CD14-positive monocyte (primary cell): ENCODE measurements around the gene TANGO6. TPM values are rescaled to one million over a fixed set of nuclear protein-coding genes. Genes with fewer than 3 reads are reported as not detected.

Source experiments
- DNase-seq, 3 donors: peaks; one replicate each; pipeline ENCODE4 v3.0.0-alpha.2; 2011 to 2022
- H2AFZ ChIP-seq: 2 replicates; pipeline ENCODE4 v1.6.0; 2012; ENCODE audit warnings: mild to moderate bottlenecking, low read depth, low read length, inconsistent platforms; ENCODE audit not compliant: insufficient read depth, poor library complexity, severe bottlenecking
- H3K27ac ChIP-seq, 2 donors: 1 replicate in 1 of 2; 2 replicates in 1 of 2; pipeline ENCODE4 v1.5.1; 2012 to 2013; ENCODE audit warnings: low read length in 2 of 2, control low read depth in 1 of 2, inconsistent platforms in 1 of 2, low read depth in 1 of 2, mild to moderate bottlenecking in 1 of 2
- H3K27me3 ChIP-seq, 2 donors: one replicate each; pipeline versions ENCODE4 v1.6.0 to v1.6.1; 2011 to 2013; ENCODE audit warnings: low read length in 2 of 2; ENCODE audit not compliant: control insufficient read depth in 2 of 2, insufficient read depth in 2 of 2
- H3K36me3 ChIP-seq, 2 donors: replicated peaks in 1 of 2; 1 replicate in 1 of 2; 2 replicates in 1 of 2; pipeline versions ENCODE4 v1.5.1 to v1.6.1; 2012 to 2013; ENCODE audit warnings: low read length in 2 of 2, control low read depth in 1 of 2, inconsistent platforms in 1 of 2, mild to moderate bottlenecking in 1 of 2; ENCODE audit not compliant: insufficient read depth in 2 of 2, control insufficient read depth in 1 of 2
- H3K4me1 ChIP-seq, 2 donors: 1 replicate in 1 of 2; 2 replicates in 1 of 2; pipeline versions ENCODE4 v1.5.1 to v1.6.1; 2012 to 2013; ENCODE audit warnings: low read length in 2 of 2, control low read depth in 1 of 2, inconsistent platforms in 1 of 2, mild to moderate bottlenecking in 1 of 2, moderate library complexity in 1 of 2; ENCODE audit not compliant: insufficient read depth in 2 of 2, control insufficient read depth in 1 of 2
- H3K4me2 ChIP-seq: replicated peaks from 2 replicates; pipeline ENCODE3; 2012; ENCODE audit warnings: low read length, moderate library complexity, mild to moderate bottlenecking; ENCODE audit not compliant: poor library complexity, severe bottlenecking; ENCODE audit errors: extremely low read depth
- H3K4me3 ChIP-seq, 3 experiments: fragments of 200-600 bp in 1 of 3; sonication (generic) in 1 of 3; replicated peaks in 1 of 3; 1 replicate in 2 of 3; 2 replicates in 1 of 3; pipeline ENCODE4 v1.5.1; 2011 to 2013; ENCODE audit warnings: low read length in 3 of 3, mild to moderate bottlenecking in 3 of 3, control low read depth in 2 of 3, low read depth in 2 of 3, inconsistent platforms in 1 of 3, moderate library complexity in 1 of 3
- H3K79me2 ChIP-seq: 2 replicates; pipeline ENCODE4 v1.6.0; 2012; ENCODE audit warnings: mild to moderate bottlenecking, control low read depth, inconsistent platforms, low read length, moderate library complexity; ENCODE audit not compliant: insufficient read depth
- H3K9ac ChIP-seq: 2 replicates; pipeline ENCODE4 v1.6.0; 2017; ENCODE audit warnings: low read length, mild to moderate bottlenecking; ENCODE audit not compliant: insufficient read depth, poor library complexity, severe bottlenecking
- H3K9me3 ChIP-seq, 2 donors: replicated peaks in 1 of 2; 1 replicate in 1 of 2; 2 replicates in 1 of 2; pipeline versions ENCODE4 v1.5.1 to v1.6.1; 2012 to 2013; ENCODE audit warnings: low read length in 2 of 2, control low read depth in 1 of 2; ENCODE audit not compliant: control insufficient read depth in 1 of 2, insufficient read depth in 1 of 2
- H4K20me1 ChIP-seq: 2 replicates; pipeline ENCODE4 v1.6.0; 2012; ENCODE audit warnings: mild to moderate bottlenecking, low read length, control low read depth, moderate library complexity; ENCODE audit not compliant: insufficient read depth
- H3K27ac Mint-ChIP-seq, 7 donors: one replicate each; pipeline ENCODE4 v1.8.0; 2020; ENCODE audit warnings: mild to moderate bottlenecking in 7 of 7, mixed read lengths in 7 of 7, moderate library complexity in 6 of 7, inconsistent platforms in 2 of 7
- H3K27me3 Mint-ChIP-seq, 3 donors: one replicate each; pipeline ENCODE4 v1.8.0; 2021 to 2022; ENCODE audit warnings: low read depth in 3 of 3, mild to moderate bottlenecking in 3 of 3, mixed read lengths in 3 of 3, moderate library complexity in 3 of 3, inconsistent platforms in 1 of 3
- H3K36me3 Mint-ChIP-seq, 2 donors: one replicate each; pipeline ENCODE4 v1.8.0; 2020; ENCODE audit warnings: mixed read lengths in 2 of 2, inconsistent platforms in 1 of 2, mild to moderate bottlenecking in 1 of 2
- H3K4me1 Mint-ChIP-seq: one replicate; pipeline ENCODE4 v1.8.0; 2020; ENCODE audit warnings: mild to moderate bottlenecking, mixed read lengths
- H3K4me3 Mint-ChIP-seq, 2 donors: one replicate each; pipeline ENCODE4 v1.8.0; 2020; ENCODE audit warnings: mild to moderate bottlenecking in 2 of 2, mixed read lengths in 2 of 2, moderate library complexity in 1 of 2
- H3K9me3 Mint-ChIP-seq, 7 donors: one replicate each; pipeline ENCODE4 v1.8.0; 2020 to 2022; ENCODE audit warnings: mixed read lengths in 7 of 7, mild to moderate bottlenecking in 6 of 7, moderate library complexity in 6 of 7, inconsistent platforms in 2 of 7
- WGBS: methylation state at CpG from one replicate; pipeline ENCODE4 v1.1.5; 2013; ENCODE audit warnings: missing lambda C conversion rate; ENCODE audit not compliant: insufficient coverage; 5-methylcytosine and 5-hydroxymethylcytosine counted together
- intact Hi-C, 2 donors: fragments of 100-400 bp; cut with micrococcal nuclease; formaldehyde crosslinking; loops; one replicate each; pipeline versions ENCODE4 v1.15.0 to v1.15.1; 2023
- polyA plus RNA-seq, 3 donors: library from polyadenylated mRNA; depleted of rRNA in 1 of 3; unstranded in 2 of 3; stranded (reverse) in 1 of 3; fragments of 300-500 nt in 2 of 3; fragments of >200 nt in 1 of 3; fragmentation: Illumina TruSeq in 2 of 3; gene quantifications; 1 replicate in 2 of 3; 2 replicates in 1 of 3; pipeline ENCODE4 v1.2.3, GENCODE V29; 2012 to 2021
- TF ChIP-seq, protein P1 (sequence below): fragments of 200-600 bp; IDR thresholded peaks from one replicate; pipeline ENCODE4 v1.8.0; 2022; ENCODE audit warnings: antibody characterized with exemption, mild to moderate bottlenecking

The TANGO6 gene
- polyA plus RNA-seq, 3 donors: 6.5 to 8.1 (median 7.3) TPM

GRCh38 chr16:68898026-68898425, 54.7 kb downstream of the TANGO6 start:
- peaks cover 21 to 45% of the 10 kb centered on the region in 2 donors for H3K36me3 ChIP-seq
- no peaks in the 10 kb centered on the region for H3K79me2 ChIP-seq
- no peaks in the 10 kb centered on the region for H4K20me1 ChIP-seq
- Mint-ChIP-seq H3K4me3 (no peak overlapping the region), H3K4me1 (peaks cover 7% of the 10 kb centered on the region), H3K27me3 (peaks cover 0 to 2% (median 0%) of the 10 kb centered on the region in 3 donors), H3K36me3 (peaks cover 33 to 53% of the 10 kb centered on the region in 2 donors), H3K27ac (no peak overlapping the region), H3K9me3 (no peaks in the 10 kb centered on the region)
- TF ChIP-seq, protein P1, sequence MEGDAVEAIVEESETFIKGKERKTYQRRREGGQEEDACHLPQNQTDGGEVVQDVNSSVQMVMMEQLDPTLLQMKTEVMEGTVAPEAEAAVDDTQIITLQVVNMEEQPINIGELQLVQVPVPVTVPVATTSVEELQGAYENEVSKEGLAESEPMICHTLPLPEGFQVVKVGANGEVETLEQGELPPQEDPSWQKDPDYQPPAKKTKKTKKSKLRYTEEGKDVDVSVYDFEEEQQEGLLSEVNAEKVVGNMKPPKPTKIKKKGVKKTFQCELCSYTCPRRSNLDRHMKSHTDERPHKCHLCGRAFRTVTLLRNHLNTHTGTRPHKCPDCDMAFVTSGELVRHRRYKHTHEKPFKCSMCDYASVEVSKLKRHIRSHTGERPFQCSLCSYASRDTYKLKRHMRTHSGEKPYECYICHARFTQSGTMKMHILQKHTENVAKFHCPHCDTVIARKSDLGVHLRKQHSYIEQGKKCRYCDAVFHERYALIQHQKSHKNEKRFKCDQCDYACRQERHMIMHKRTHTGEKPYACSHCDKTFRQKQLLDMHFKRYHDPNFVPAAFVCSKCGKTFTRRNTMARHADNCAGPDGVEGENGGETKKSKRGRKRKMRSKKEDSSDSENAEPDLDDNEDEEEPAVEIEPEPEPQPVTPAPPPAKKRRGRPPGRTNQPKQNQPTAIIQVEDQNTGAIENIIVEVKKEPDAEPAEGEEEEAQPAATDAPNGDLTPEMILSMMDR: no peak
- no peak overlapping the region for H3K9ac ChIP-seq
- no peaks in the 10 kb centered on the region for H3K9me3 ChIP-seq
- no peaks in the 10 kb centered on the region for H3K27me3 ChIP-seq
- WGBS: 100% methylated on average over 2 of the region's 4 CpGs
- no peak for DNase-seq
- H3K27ac ChIP-seq: no peak overlapping the region
- H3K4me1 ChIP-seq: peaks cover 0 to 4% of the 10 kb centered on the region in 2 donors
- no peak overlapping the region for H2AFZ ChIP-seq
- no peak overlapping the region for H3K4me3 ChIP-seq
- H3K4me2 ChIP-seq: no peak overlapping the region
- intact Hi-C loops: no loop called here

DNA sequence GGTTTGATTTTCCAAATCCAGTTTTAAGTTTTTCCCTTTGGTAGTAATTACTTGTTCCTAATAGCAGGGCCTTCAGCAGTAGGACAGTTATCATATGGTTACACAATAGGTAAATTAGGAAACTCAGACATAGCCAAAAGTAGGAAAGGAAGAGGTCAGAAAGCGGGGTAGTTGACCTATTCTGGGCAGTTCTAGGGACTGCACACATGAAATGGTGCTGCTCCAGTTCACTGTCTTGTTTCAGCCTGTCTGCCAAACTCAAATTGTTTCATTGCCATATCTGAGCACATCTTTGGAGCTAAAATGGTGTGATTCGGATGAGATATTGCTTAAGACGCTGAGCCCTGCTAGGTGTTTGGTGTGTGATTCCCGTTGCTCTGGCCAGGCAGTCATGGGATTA, 56.7 kb downstream of the TANGO6 start:
- WGBS: 50% methylated on average over 1 of the region's 4 CpGs
- no peak overlapping the region for H3K4me3 Mint-ChIP-seq
- Histone ChIP-seq H3K4me2 (no peak overlapping the region), H3K9ac (no peak overlapping the region), H3K4me3 (no peak overlapping the region), H3K27ac (no peak overlapping the region), H3K9me3 (no peaks in the 10 kb centered on the region), H3K36me3 (peaks cover 29 to 58% of the 10 kb centered on the region in 2 donors), H3K4me1 (peaks cover 0 to 4% of the 10 kb centered on the region in 2 donors), H2AFZ (no peak overlapping the region), H3K79me2 (no peaks in the 10 kb centered on the region), H4K20me1 (no peaks in the 10 kb centered on the region), H3K27me3 (no peaks in the 10 kb centered on the region)
- DNase-seq: no peak
- peaks cover 37 to 70% of the 10 kb centered on the region in 2 donors for H3K36me3 Mint-ChIP-seq
- TF ChIP-seq, protein P1: no peak
- intact Hi-C loops: no loop called here
- H3K27ac Mint-ChIP-seq: no peak overlapping the region
- no peaks in the 10 kb centered on the region for H3K9me3 Mint-ChIP-seq
- H3K27me3 Mint-ChIP-seq: peaks cover 0 to 2% (median 0%) of the 10 kb centered on the region in 3 donors
- peaks cover 7% of the 10 kb centered on the region for H3K4me1 Mint-ChIP-seq
